H1 (cell line): Measurements from ENCODE around the gene PTAR1.

Source experiments
- CHD1 ChIP-seq: IDR thresholded peaks from 2 replicates; pipeline ENCODE4 v1.6.1; 2012; ENCODE audit warnings: low read depth, low read length, improper control_type of control experiment
- KDM1A ChIP-seq: fragments of 200-600, 300-600 bp; sonication (generic); IDR thresholded peaks from 2 replicates; pipeline ENCODE4 v1.7.1; 2016; ENCODE audit warnings: mild to moderate bottlenecking, low read length, borderline replicate concordance
- MAFK ChIP-seq: IDR thresholded peaks from 2 replicates; pipeline ENCODE4 v1.6.1; 2012; ENCODE audit warnings: low read depth, mild to moderate bottlenecking, improper control_type of control experiment, low read length
- NRF1 ChIP-seq: IDR thresholded peaks from 2 replicates; pipeline ENCODE4 v1.6.1; 2011; ENCODE audit warnings: mild to moderate bottlenecking, low read depth, low read length, improper control_type of control experiment
- POLR2AphosphoS5 ChIP-seq: IDR thresholded peaks from 2 replicates; pipeline ENCODE4 v1.6.1; 2011; ENCODE audit warnings: low read depth, low read length
- SUZ12 ChIP-seq: fragments of 200-600 bp; sonication (generic); IDR thresholded peaks from 2 replicates; pipeline ENCODE4 v1.6.1; 2012; ENCODE audit warnings: mild to moderate bottlenecking, inconsistent platforms, low read length, moderate library complexity, mixed read lengths
- YY1 ChIP-seq: IDR thresholded peaks from 2 replicates; pipeline ENCODE4 v1.6.1; 2011; ENCODE audit warnings: low read depth, mild to moderate bottlenecking, low read length
- TF ChIP-seq, protein P1 (sequence below), 3 experiments: IDR thresholded peaks; 1 replicate in 2 of 3; 2 replicates in 1 of 3; pipeline versions ENCODE4 v1.5.1 to v1.6.1; 2011; ENCODE audit warnings: low read length in 3 of 3, mild to moderate bottlenecking in 3 of 3, inconsistent platforms in 2 of 3, low read depth in 1 of 3, moderate library complexity in 1 of 3; ENCODE audit not compliant: insufficient read depth in 1 of 3; ENCODE audit errors: control extremely low read depth in 1 of 3

DNA sequence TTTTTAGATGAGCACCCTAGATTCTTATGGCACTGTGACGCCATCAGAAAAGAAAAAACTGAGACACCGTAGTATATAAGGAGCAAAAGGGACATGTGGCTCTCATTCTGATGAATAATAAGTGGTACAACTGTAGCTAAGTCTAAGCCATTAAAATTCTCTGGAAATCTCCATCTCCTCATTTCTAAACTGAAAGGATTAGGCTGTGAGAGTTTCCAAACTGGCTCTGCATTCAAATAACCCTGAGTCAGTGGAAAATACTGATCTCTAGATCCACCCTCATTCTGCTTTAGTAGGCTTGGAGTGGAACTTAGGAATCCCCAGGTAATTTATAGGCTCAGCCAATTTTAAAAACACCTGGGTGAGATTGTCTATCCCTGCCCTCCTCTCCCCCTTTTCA lies 28.5 kb downstream of the PTAR1 start:
- no peak for TF ChIP-seq SUZ12
- TF ChIP-seq KDM1A: no peak
- TF ChIP-seq, protein P1, sequence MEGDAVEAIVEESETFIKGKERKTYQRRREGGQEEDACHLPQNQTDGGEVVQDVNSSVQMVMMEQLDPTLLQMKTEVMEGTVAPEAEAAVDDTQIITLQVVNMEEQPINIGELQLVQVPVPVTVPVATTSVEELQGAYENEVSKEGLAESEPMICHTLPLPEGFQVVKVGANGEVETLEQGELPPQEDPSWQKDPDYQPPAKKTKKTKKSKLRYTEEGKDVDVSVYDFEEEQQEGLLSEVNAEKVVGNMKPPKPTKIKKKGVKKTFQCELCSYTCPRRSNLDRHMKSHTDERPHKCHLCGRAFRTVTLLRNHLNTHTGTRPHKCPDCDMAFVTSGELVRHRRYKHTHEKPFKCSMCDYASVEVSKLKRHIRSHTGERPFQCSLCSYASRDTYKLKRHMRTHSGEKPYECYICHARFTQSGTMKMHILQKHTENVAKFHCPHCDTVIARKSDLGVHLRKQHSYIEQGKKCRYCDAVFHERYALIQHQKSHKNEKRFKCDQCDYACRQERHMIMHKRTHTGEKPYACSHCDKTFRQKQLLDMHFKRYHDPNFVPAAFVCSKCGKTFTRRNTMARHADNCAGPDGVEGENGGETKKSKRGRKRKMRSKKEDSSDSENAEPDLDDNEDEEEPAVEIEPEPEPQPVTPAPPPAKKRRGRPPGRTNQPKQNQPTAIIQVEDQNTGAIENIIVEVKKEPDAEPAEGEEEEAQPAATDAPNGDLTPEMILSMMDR (IDR thresholded peaks at IDR 0.05; ENCODE audit: control extremely low read depth in 1 of 3, insufficient read depth in 1 of 3, low read depth in 1 of 3, low read length in 3 of 3): no peak
- TF ChIP-seq POLR2AphosphoS5: no peak
- no peak for TF ChIP-seq YY1
- TF ChIP-seq MAFK: no peak
- no peak for TF ChIP-seq CHD1
- no peak for TF ChIP-seq NRF1
